ENCODE data around the gene EDEM2.
"Not testable (repeated sequence)": the region's sequence is repeated elsewhere in the genome, so short reads cannot be mapped to it uniquely, and the experiment has no call there.

The EDEM2 gene

GRCh38 chr20:35087791-35088190 lies 59.3 kb downstream of the EDEM2 start:
- no peak for DNase-seq

- DNase-seq, result no peak
Observed at GRCh38 chr20:35087355-35087754, 59.8 kb downstream of the EDEM2 start.

- DNase-seq, result no peak
Observed at GRCh38 chr20:35085477-35086225, 61.5 kb downstream of the EDEM2 start.

GRCh38 chr20:35084998-35085397 lies 62.1 kb downstream of the EDEM2 start:
- DNase-seq, result no peak

GRCh38 chr20:35080348-35080642 lies 66.8 kb downstream of the EDEM2 start:
- not testable (repeated sequence) for DNase-seq

- DNase-seq, result no peak
Observed at GRCh38 chr20:35079472-35080347, 67.4 kb downstream of the EDEM2 start.

GRCh38 chr20:35077872-35078271 lies 69.3 kb downstream of the EDEM2 start:
- DNase-seq, result no peak

GRCh38 chr20:35077341-35077740 lies 69.8 kb downstream of the EDEM2 start:
- DNase-seq, result no peak

GRCh38 chr20:35071436-35072153 lies 75.5 kb downstream of the EDEM2 start:
- DNase-seq, result not testable (repeated sequence)

GRCh38 chr20:35066194-35066593 lies 80.9 kb downstream of the EDEM2 start:
- no peak for DNase-seq
